Effector CD4-positive, alpha-beta T cell (primary cell): ENCODE data around the gene N4BP2.
"Not testable (repeated sequence)": the region's sequence is repeated elsewhere in the genome, so short reads cannot be mapped to it uniquely, and the experiment has no call there.

Experiments used
- DNase-seq: peaks from one replicate; pipeline ENCODE4 v3.0.0-alpha.2; 2020
- total RNA-seq: gene quantifications from one replicate; lab custom pipeline; 2026; lab: John Stamatoyannopoulos, UW

The N4BP2 gene
- total RNA-seq, result 76.9 reads per million, percentile 77 among the genes with 10 or more reads in this experiment

GRCh38 chr4:40056716-40057585 lies at the start of gene N4BP2:
N4BP2 (plus strand) TSS chr4:40056850; CDS start chr4:40097341, 40,491 bp downstream.
- DNase-seq, result peak; percentile 57

GRCh38 chr4:40016007-40016406 lies 40.6 kb upstream of the N4BP2 start:
- DNase-seq, result no peak

- DNase-seq, result no peak
Measured at GRCh38 chr4:40020221-40020620, 36.4 kb upstream of the N4BP2 start.

GRCh38 chr4:40021116-40021515 lies 35.5 kb upstream of the N4BP2 start:
- DNase-seq, result not testable (repeated sequence)

GRCh38 chr4:40024049-40024448 lies 32.6 kb upstream of the N4BP2 start:
- DNase-seq, result not testable (repeated sequence)

GRCh38 chr4:40032785-40033184 lies 23.9 kb upstream of the N4BP2 start:
- DNase-seq, result no peak

DNA sequence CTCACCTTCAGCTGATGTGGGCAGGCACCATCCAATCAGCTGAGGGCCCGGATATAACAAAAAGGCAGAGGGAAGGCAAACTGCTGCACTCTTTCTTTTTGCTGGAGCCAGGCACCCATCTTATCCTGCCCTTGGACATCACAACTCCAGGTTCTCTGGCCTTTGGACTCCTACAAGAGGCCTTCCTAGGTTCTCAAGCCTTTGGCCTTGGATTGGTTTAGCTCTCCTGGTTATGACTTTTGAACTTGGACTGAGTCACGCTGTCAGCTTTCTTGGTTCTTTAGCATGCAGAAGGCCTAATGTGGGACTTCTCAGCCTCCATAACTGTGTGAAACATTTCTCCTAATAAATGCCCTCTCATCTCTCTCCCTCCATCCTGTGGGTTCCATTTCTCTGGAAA lies 23.0 kb upstream of the N4BP2 start:
- DNase-seq, result no peak

DNA sequence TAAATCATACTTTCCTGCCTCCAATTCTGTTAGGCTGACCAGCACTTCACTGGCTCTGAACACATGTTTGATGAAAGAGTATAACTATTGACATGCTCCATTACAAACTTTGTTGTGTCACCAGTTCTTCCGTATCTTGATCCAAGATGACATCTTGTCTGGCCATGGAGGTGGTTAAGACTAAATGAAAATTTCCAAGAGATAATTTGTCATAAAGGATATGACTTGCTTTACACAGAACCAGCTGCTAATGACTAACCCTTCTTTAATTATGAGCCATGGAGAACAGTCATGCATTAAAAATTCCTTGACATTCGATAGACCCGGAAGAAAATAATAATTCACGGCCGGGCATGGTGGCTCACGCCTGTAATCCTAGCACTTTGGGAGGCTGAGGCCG lies 17.7 kb upstream of the N4BP2 start:
- DNase-seq, result no peak

GRCh38 chr4:40040908-40041307 lies 15.7 kb upstream of the N4BP2 start:
- DNase-seq, result no peak

DNA sequence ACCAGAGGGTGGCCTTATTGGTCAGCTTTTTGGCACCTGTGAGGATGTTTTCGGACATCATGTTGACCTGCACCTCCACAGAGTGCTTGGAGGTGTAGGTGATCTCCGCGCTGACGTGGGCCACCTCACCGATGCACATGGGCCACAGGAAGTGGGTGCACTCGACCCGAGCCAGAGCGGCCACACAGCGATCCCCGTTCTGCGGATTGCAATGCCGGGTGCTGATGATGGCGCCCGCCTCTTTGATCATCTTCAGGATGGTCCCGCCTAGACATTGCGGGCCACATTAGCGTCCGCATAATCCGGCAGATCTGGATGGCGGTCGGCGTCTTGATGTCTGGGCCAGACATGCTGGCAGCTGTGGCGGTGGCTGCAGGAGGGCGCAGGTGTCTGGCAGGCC lies 12.9 kb upstream of the N4BP2 start:
- DNase-seq, result no peak

DNA sequence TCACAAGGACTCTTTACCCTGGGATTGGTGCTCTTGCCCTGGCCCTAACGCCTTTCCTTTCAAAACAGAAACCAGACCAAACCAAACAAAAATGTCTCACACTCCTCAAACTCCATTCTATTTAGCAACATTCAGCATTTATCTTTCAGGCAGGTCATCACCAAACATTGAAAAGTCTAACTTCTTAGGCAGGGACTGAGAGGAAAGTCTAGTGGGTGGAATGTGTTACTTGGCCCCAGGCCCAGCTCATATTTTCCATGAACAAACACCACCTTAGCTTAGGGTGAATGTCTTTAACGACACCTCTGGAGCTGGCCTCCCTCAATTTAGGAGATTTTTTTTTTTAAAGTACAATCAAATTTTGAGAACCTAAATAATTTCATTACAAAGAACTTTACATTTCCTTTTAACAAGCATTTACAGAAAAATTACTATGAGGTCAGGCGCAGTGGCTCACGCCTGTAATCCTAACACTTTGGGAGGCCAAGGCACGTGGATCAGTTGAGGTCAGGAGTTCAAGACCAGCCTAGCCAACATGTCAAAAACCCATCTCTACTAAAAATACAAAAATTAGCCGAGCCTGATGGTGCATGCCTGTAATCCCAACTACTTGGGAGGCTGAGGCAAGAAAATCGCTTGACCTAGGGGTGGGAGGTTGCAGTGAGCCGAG lies 10.2 kb upstream of the N4BP2 start:
- DNase-seq, result no peak

DNA sequence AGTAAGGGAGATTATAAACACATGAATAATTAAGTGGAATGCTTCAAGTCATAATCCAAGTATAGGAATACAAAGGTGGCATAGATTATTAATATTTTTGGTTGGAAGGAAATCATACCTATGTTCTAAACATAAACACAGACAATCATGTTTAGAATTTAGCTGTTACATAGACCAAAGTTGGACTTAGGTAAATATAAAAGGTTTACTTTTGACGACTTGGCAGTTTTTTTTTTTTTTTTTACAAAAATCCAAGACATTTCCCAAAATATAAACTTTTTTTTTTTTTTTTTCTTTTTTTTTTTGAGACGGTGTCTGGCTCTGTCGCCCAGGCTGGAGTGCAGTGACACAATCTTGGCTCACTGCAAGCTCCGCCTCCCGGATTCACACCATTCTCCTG lies 3.5 kb upstream of the N4BP2 start:
- DNase-seq, result no peak

- no peak for DNase-seq
Measured at GRCh38 chr4:40055511-40055862, 1.2 kb upstream of the N4BP2 start.

DNA sequence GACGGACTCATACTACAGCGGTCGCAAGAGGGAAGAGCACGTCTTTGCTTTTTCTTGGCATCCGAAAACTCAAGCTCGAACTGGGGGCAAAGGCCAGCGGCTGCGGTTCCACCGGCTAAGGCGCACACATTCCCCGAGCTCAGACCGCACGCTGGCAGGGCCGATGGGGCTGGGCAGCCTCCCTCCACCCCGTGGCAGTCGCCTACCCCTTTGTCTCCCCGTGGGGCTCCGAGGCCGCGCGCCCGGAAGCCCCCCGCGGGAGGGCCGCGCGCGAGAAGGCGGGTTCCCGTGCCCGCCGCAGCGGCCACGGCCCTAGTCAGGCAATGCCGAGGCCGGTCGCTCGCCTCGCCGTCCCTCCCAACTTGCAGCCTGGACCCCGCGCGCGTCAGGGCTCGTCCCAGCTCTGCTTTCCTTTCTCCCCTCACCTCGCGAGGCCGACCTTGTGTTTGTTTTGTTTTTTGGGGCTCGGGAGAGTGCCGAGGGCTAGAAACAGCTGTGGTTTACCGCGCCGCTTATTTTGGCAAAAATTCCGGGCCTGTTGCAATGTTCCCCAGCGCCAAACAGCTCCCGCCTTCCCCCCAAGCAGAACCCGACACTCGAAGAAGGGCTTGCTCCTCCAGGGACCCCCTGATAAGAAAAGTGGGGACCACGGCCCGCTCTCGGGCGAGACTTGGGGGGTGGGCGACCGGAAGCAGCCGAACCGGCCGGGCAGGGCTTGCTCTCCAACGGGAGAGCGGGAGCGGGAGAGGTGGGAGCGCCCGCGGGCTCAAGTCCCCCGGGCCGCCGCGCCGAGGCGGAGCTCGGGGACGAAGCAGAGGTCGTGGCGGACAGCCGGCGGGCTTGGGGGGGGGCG lies 561 bp upstream of the N4BP2 start:
- peak; percentile 25 for DNase-seq

- DNase-seq, result peak; percentile 58
Measured at GRCh38 chr4:40057586-40058091, 989 bp downstream of the N4BP2 start.

- no peak for DNase-seq
Measured at GRCh38 chr4:40058121-40058520, 1.5 kb downstream of the N4BP2 start.

DNA sequence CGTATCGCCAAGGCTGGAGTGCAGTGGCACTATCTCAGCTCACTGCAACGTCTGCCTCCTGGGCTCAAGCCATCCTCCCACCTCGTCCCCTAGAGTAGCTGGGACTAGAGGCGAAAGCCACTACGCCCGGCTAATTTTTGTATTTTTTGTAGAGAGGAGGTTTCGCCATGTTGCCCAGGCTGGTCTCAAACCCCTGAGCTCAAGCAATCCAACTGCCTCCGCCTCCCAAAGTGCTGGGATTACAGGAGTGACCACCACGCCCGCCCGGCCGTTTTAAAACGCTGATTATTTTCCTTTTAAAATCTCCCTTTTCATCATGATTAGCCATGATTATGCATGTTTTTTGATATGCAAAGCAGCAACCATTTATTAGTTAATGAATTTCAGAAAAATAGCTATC lies 2.2 kb downstream of the N4BP2 start:
- no peak for DNase-seq

DNA sequence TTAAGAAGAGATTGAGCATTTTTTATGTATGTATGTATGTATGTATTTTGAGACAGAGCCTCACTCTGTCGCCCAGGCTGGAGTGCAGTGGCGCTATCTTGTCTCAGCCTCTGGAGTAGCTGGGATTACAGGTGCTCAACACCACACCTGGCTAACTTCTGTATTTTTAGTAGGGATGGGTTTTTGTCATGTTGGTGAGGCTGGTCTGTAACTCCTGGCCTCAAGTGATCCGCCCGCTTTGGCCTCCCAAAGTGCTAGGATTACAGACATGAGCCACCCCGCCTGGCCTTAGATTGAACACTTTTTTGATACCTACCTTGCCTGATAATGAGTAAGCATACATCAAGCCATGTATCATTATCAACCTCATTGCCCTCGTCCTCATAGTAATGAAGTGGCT lies 2.7 kb downstream of the N4BP2 start:
- DNase-seq, result no peak

DNA sequence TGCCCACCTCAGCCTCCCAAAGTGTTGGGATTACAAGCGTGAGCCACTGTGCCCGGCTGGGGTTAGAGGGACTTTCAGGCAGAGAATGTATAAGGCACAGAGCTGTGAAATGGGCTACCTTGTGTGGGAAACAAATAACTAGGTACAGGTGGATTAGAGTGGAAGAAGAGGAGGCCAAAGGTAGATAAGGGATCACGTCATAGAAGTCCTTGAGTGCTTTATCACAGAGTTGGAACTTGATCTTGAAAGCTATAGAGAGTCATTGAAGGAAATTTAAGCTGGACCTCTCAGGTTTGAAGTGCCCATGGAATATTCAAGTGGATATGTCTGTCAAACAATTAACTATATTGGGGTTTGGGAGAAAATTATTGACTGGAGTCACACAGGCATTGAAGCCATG lies 8.4 kb downstream of the N4BP2 start:
- DNase-seq, result no peak

GRCh38 chr4:40066651-40067050 lies 10.0 kb downstream of the N4BP2 start:
- DNase-seq, result no peak

DNA sequence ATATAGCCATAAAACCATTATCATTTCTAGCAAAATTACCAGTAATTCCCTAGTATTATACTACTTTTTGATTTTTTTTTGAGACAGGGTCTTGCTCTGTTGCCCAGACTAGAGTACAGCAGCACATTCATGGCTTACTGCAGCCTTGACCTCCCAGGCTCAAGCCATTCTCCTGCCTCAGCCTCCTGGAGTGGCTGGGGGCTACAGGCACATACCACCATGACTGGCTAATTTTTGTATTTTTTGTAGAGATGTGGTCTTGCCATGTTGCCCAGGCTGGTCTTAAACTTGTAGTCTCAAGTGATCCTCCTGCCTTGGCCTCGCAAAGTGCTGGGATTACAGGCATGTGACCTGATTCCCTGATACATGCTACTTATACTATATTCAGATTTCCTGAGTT lies 13.7 kb downstream of the N4BP2 start:
- no peak for DNase-seq

GRCh38 chr4:40086421-40086820 lies 29.8 kb downstream of the N4BP2 start:
- no peak for DNase-seq

- DNase-seq, result no peak
Measured at GRCh38 chr4:40087799-40088366, 31.2 kb downstream of the N4BP2 start.
